ENCODE measurements around the gene WDFY2. TPM values are rescaled to one million over a fixed set of nuclear protein-coding genes. Genes with fewer than 3 reads are reported as not detected.

WDFY2 gene
- total RNA-seq, 1 donor from 2014 or later: 20.7 TPM

DNA sequence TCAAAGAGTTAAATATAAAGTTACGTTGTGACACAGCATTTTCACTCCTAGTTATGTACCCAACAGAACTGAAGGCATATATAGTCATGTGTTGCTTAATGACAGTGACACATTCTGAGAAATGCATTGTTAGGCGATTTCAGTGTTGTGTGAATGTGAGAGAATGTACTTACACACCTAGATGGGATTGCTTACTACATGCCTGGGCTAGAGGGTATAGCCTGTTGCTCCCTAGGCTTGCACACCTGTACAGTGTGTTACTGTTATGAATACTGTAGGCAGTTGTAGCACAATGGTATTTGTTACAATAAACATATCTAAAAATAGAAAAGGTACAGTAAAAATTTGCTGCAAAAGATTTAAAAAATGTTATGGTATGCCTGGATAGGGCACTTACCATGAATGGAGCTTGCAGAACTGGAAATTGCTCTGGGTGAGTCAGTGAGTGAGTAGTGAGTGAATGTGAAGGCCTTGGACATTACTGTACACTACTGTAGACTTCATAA is 130.5 kb downstream of the WDFY2 start:
- Mint-ChIP-seq H3K4me1 (ENCODE audit: unreplicated experiment) (peaks cover 12% of the 10 kb centered on the region), H3K4me3 (ENCODE audit: unreplicated experiment) (no peak overlapping the region), H3K27me3 (ENCODE audit: unreplicated experiment) (no peaks in the 10 kb centered on the region), H3K9me3 (ENCODE audit: unreplicated experiment) (no peaks in the 10 kb centered on the region), H3K36me3 (ENCODE audit: unreplicated experiment) (peaks cover 8% of the 10 kb centered on the region), H3K27ac (ENCODE audit: unreplicated experiment) (no peak overlapping the region)
- TF ChIP-seq, protein P1, sequence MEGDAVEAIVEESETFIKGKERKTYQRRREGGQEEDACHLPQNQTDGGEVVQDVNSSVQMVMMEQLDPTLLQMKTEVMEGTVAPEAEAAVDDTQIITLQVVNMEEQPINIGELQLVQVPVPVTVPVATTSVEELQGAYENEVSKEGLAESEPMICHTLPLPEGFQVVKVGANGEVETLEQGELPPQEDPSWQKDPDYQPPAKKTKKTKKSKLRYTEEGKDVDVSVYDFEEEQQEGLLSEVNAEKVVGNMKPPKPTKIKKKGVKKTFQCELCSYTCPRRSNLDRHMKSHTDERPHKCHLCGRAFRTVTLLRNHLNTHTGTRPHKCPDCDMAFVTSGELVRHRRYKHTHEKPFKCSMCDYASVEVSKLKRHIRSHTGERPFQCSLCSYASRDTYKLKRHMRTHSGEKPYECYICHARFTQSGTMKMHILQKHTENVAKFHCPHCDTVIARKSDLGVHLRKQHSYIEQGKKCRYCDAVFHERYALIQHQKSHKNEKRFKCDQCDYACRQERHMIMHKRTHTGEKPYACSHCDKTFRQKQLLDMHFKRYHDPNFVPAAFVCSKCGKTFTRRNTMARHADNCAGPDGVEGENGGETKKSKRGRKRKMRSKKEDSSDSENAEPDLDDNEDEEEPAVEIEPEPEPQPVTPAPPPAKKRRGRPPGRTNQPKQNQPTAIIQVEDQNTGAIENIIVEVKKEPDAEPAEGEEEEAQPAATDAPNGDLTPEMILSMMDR (IDR thresholded peaks at IDR 0.05): no peak
- DNase-seq (ENCODE audit: extremely low spot score, unreplicated experiment): no peak

DNA sequence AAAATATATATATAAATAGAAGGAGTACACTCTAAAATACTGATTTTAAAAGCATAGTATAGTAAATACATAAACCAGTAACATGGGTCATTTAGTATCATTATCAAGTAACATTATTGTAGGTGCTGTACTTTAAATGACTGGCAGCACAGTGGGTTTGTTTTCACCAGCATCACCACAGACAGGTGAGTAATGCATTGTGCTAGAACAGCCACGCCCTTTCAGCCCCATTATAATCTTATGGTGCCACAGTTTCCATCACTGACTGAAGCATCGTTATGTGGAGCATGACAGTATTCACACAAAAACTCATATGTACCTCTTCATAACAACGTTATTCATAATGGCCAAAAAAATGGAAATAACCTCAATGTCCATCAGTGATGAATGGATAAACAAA is 131.4 kb downstream of the WDFY2 start:
- no peak overlapping the region for H3K27ac Mint-ChIP-seq (ENCODE audit: unreplicated experiment)
- no peaks in the 10 kb centered on the region for H3K9me3 Mint-ChIP-seq (ENCODE audit: unreplicated experiment)
- TF ChIP-seq, protein P1 (IDR thresholded peaks at IDR 0.05): no peak
- no peak overlapping the region for H3K4me3 Mint-ChIP-seq (ENCODE audit: unreplicated experiment)
- H3K36me3 Mint-ChIP-seq (ENCODE audit: unreplicated experiment): peaks cover 8% of the 10 kb centered on the region
- H3K4me1 Mint-ChIP-seq (ENCODE audit: unreplicated experiment): peaks cover 12% of the 10 kb centered on the region
- no peaks in the 10 kb centered on the region for H3K27me3 Mint-ChIP-seq (ENCODE audit: unreplicated experiment)
- DNase-seq (ENCODE audit: extremely low spot score, unreplicated experiment): no peak

DNA sequence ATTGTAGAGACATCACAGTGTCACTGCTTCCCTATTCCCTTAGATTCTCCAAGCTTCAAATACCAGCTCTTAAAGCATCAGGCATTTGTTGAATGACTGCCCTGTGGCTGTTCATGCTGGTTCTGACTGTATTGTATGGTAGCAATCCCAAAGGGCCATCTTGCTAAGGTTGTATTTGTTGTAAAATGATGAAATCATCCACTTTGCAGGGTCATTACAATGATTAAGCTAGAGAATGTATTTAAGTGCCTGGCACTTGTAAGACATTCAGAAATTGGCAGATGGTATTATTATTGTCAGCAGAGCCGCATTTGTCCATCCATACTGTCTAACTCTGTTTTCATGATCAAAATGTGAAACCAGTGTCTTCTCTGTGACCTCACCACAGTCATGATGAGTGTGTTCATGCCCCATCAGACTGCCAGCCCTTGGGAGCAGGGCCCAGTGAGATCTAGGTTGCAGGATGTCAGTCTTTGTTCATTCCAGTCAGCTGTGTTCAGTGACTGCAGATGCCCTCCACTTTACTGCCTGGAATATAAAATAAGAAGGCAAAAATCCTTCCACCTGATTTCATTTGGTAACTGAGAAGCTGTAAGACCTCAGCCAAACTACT is 133.6 kb downstream of the WDFY2 start:
- H3K4me3 Mint-ChIP-seq (ENCODE audit: unreplicated experiment): no peak overlapping the region
- H3K36me3 Mint-ChIP-seq (ENCODE audit: unreplicated experiment): peaks cover 16% of the 10 kb centered on the region
- peak overlapping the region; percentile 34 for H3K27ac Mint-ChIP-seq (ENCODE audit: unreplicated experiment)
- DNase-seq (ENCODE audit: extremely low spot score, unreplicated experiment): no peak
- TF ChIP-seq, protein P1 (IDR thresholded peaks at IDR 0.05): no peak
- no peaks in the 10 kb centered on the region for H3K27me3 Mint-ChIP-seq (ENCODE audit: unreplicated experiment)
- H3K9me3 Mint-ChIP-seq (ENCODE audit: unreplicated experiment): no peaks in the 10 kb centered on the region
- H3K4me1 Mint-ChIP-seq (ENCODE audit: unreplicated experiment): peaks cover 32% of the 10 kb centered on the region

DNA sequence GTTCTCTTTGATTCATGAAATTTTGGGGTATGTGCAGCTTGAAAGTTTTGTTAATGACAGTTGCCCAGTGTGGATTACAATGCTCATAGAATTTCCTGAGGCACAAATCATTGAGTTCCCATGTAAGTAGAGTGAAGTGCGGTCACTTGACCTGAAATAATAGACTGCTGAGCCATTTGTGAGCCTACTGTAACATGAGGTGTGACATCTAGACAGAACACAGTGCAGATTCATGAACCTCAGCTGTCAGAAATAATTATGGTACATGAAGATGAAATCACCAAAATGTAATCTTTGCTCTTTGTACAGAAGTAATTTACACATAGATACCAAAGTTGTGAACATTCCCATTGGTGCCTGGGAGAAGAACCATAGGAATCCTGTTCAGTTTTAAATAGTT is 135.1 kb downstream of the WDFY2 start:
- Mint-ChIP-seq H3K36me3 (ENCODE audit: unreplicated experiment) (peaks cover 17% of the 10 kb centered on the region), H3K27me3 (ENCODE audit: unreplicated experiment) (no peaks in the 10 kb centered on the region), H3K9me3 (ENCODE audit: unreplicated experiment) (no peaks in the 10 kb centered on the region), H3K4me1 (ENCODE audit: unreplicated experiment) (peaks cover 37% of the 10 kb centered on the region), H3K27ac (ENCODE audit: unreplicated experiment) (peak overlapping the region; percentile 31), H3K4me3 (ENCODE audit: unreplicated experiment) (no peak overlapping the region)
- DNase-seq (ENCODE audit: extremely low spot score, unreplicated experiment): no peak
- TF ChIP-seq, protein P1 (IDR thresholded peaks at IDR 0.05): no peak

DNA sequence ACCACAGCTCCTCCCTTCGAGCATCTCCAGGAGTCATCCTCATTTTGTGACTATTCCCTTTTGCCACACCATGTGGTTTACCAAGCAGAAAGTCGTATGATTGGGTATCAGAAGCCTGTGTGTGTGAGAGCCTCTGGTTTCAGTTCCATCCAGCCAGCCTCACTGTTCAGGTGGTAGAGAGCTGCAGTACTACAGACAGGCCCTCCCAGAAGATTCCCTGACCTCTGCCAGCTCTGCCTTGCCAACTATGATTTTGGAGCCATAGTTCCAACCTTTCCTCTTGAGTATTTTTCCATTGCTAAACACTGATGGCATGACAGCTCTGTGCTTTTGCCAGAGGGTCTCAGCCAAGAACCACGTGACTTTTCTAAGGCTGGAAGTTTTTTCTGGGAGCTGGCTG is 137.2 kb downstream of the WDFY2 start:
- no peak for DNase-seq (ENCODE audit: extremely low spot score, unreplicated experiment)
- TF ChIP-seq, protein P1 (IDR thresholded peaks at IDR 0.05): no peak
- H3K27ac Mint-ChIP-seq (ENCODE audit: unreplicated experiment): peak overlapping the region; percentile 55
- peaks cover 18% of the 10 kb centered on the region for H3K36me3 Mint-ChIP-seq (ENCODE audit: unreplicated experiment)
- no peak overlapping the region for H3K4me3 Mint-ChIP-seq (ENCODE audit: unreplicated experiment)
- peaks cover 39% of the 10 kb centered on the region for H3K4me1 Mint-ChIP-seq (ENCODE audit: unreplicated experiment)
- H3K9me3 Mint-ChIP-seq (ENCODE audit: unreplicated experiment): no peaks in the 10 kb centered on the region
- H3K27me3 Mint-ChIP-seq (ENCODE audit: unreplicated experiment): no peaks in the 10 kb centered on the region

All from osteocyte (in vitro differentiated cells).